DOHH2 (cell line): ENCODE measurements around the gene LGALS1.

Source experiments
- EZH2phosphoT487 ChIP-seq: fragments of 200-600 bp; sonication (generic); IDR thresholded peaks from 2 replicates; pipeline ENCODE4 v1.6.1; 2017; ENCODE audit warnings: borderline replicate concordance, mild to moderate bottlenecking, antibody characterized with exemption, low read length, moderate library complexity, mixed read lengths
- TF ChIP-seq, protein P1 (sequence below): fragments of 200-600 bp; sonication (generic); IDR thresholded peaks from one replicate; pipeline ENCODE4 v1.5.1; 2014; ENCODE audit warnings: antibody characterized with exemption, mild to moderate bottlenecking, low read depth, low read length; ENCODE audit not compliant: poor library complexity, severe bottlenecking

DNA sequence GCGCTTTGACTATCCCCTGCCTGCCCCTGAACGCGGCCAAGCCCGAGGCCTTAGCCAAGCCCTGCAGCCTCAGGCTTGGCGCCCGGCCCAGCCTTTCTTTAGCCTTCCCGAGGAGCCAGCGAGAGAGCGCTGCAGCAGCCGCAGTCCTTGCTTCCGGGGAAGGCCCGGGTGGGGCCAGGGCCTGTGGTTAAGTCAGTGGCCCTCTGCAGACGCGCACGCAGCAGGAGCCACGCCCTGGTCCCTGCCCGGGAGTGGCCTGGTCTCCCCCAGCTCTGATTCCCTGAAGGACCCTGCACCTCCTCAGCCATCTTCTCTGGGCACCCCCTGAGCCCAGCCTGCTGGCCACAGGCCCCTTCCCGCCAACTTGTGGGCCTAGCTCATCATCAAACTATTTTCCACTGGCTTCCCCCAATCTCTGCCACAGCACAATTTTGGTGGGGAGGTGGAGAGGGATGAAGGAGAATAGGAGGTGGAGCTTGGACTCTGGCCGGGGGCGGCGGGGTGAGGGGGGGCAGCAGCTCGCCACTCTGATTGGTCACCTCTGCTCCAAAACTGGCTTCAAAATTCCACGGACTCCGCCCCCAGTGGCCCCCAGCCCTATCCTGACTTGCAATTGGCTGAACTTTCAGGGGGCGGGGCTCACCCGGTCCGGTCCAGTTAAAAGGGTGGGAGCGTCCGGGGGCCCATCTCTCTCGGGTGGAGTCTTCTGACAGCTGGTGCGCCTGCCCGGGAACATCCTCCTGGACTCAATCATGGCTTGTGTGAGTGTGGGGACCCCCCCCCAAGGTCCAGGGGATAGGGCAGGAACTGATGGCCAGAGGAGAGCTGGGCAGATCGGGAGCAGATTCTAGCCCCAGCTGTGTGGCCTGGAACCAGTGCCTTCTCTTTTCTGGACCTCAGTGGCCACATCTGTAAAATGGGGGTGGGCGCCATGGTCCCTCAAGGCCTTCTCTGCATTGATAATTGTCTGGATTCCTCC, at the start of gene LGALS1:
- TF ChIP-seq, protein P1, sequence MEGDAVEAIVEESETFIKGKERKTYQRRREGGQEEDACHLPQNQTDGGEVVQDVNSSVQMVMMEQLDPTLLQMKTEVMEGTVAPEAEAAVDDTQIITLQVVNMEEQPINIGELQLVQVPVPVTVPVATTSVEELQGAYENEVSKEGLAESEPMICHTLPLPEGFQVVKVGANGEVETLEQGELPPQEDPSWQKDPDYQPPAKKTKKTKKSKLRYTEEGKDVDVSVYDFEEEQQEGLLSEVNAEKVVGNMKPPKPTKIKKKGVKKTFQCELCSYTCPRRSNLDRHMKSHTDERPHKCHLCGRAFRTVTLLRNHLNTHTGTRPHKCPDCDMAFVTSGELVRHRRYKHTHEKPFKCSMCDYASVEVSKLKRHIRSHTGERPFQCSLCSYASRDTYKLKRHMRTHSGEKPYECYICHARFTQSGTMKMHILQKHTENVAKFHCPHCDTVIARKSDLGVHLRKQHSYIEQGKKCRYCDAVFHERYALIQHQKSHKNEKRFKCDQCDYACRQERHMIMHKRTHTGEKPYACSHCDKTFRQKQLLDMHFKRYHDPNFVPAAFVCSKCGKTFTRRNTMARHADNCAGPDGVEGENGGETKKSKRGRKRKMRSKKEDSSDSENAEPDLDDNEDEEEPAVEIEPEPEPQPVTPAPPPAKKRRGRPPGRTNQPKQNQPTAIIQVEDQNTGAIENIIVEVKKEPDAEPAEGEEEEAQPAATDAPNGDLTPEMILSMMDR = no peak
- no peak for TF ChIP-seq EZH2phosphoT487
